HG02588 (cell line): ENCODE data around the gene FLNB.

Experiments used
- ATAC-seq: cut with Tn5 transposase; IDR thresholded peaks from one replicate; pipeline ENCODE4 v1.9.1; 2021; ENCODE audit warnings: mild to moderate bottlenecking, moderate library complexity; ENCODE audit not compliant: unreplicated experiment

The FLNB gene

DNA sequence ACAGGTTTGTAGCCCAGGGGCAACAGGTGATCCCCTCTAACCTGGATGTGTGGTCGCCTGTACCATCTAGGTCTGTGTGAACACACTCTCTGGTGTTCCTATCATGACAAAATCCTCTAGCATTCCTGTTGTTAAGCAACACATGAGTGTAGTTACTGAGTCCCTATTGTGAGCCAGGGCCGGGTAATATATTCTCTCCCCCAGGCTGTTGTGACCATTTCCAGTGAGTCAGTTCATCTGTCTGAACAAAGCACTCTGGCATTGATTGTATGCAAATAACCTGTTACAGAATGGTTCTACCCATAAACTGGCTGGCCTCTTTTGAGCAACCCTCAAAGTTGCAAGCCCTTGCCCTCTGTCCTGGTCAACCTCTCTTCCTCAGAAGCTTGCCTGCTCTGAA, 2.6 kb upstream of the FLNB start:
- ATAC-seq = no peak

DNA sequence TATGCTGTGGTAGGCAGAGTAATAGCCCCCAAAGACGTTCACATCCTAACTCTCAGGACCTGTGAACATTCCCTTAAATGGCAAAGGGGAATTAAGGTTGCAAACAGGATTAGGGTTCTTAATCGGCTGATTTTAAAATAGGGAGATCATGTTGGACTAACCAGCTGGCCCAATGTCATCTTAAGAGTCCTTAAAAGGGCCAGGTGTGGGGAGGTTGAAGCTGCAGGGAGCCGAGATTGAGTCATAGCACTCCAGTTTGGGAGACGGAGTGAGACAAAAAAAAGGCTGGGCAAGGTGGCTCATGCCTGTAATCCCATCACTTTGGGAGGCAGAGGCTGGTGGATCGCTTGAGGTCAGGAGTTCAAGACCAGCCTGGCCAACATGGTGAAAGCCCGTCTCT, 1.6 kb upstream of the FLNB start:
- no peak for ATAC-seq

DNA sequence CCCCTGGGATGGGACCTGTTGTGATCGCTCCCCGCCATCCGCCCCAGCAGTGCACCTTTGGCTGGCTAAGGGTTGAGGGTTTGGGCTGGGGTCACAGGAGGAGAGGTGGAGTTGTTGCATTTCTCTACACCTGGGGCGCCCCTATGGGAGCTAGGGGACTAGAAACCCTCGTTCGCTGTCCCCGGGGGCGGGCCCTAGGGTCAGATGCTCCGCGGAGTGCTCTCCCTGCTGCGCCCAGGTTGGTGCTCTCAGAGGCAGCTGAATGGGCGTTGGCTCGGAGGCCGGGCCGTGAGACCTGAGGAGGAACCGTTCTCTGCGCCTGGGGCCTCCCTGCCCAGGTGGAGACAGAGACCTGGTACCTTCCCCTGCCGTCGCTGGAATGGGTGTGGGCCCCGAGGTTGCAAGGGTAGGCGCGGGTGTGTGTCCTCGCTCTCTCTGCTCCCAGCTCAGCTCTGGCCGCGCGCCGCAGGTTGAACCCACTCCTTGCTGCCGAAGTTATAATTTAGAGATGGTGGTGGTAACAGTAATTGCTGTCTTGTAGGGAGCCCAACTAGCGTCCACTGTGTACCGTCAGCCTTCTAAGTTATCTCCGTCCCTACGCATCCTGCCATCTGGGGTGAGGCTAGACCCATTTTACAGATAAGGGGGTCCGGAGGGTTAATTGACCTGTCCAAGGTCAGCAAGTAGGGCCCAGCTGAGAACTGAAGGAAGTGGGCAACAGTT, 965 bp downstream of the FLNB start:
- ATAC-seq = no peak

DNA sequence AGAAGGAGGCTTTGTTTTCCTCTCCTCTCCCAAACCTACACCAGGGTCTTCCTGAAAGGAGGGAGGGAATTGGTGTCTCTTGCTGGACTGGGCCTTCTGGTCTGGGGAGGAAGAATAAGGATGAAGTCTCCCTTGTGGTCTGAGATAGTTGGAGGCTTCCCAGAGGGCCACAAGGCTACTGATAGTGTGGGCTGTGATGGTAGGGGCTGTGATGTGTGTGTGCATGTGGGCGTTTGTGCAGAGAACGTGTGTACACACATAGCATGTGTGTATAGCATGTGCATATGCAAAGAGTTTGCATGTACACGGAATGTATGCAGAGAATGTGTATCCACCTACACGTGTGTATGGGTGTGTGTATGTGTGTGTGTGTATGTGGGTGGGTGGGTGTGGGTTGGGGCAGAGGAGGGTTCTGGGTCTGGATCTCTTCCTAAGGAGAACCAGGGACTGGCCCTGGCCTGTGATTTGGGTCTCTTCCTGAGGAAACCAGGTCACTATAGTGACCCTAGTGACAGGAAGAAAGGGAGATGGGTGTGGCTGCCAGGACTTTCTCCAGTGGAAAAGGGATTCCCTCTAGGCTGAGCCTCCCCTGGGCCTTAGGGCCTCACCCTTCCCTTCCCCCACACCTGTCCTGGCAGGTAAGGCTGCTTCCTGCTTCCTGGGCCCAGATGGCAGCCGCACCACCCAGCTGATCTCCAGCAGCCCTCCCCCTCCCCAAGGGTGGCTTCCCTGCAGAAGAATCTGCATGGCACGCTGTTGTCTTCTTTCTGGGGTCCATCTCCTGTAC, 1.7 kb downstream of the FLNB start:
- ATAC-seq = no peak

DNA sequence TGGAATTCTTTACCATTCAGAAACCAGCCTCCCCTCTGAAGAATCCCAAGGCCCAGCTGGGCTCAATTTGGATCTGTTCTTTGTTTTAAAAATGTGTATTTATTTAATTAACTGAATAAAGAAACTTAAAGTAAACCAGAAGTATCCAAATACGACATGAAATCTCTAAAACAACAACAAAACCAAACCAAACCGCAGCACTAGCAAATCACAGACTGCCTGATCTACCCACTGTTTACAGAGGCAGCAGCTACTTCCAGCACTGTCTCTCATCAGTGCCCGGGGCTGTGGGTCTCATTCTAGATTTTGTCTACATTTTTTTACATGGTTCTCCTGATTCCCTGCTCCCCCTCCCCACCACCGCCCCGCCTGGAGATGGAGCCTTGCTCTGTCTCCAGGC, 2.3 kb downstream of the FLNB start:
- no peak for ATAC-seq

DNA sequence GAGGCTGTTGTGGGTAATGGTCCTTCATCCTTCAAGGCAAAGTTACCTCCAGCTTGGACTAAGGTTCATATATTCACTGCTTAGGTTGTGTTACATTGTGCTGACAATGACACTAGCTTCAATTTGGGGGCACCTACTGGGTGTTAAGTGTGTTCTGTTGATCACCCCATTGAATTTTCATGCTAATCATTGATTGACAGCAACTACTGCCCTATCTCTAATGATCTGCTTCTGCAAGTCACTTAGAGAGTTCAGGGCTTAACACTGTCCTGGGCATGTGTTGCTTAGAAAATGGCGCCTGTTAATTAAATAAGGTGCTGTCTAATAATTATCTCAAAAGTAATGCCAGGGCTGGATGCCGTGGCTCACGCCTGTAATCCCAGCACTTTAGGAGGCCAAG, 3.4 kb downstream of the FLNB start:
- ATAC-seq = no peak

DNA sequence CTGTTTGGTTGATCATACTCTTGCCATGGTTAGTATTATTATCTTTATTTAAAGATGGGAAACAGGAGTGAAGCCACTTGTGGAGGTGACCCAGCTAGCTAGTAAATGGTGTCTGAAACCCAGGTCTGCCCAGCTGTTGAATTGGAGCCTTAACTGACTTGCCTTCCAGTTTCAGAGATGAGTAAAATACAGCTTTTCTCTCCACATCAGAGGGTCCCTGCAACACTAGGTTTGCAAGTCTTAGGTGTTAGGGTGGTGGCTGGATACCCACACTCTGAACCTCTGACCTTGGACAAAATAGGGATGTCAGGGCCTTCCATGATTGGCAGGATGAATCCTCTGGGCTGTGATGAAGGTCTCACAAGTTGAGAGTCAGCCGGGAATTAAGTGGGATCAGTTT, 4.1 kb downstream of the FLNB start:
- no peak for ATAC-seq

DNA sequence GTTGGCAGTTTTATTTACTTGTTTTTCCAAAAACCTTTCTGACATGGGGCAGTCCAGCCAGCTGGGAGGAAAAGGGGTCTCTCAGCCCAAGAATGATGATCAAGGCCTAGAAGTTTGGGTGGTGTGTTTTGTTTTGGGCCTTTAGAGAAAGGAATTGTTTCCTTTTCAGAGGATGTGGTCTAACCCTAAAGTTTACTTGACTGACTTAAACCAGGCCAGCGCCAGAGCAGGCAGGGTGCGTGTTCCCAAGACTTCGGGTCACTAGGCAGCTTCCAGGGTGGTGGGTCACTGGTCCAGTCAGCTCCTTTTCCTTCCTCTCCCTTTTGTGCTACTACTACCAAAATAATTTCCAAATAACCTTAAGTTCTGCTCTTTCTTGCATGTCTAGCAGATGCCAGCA, 4.9 kb downstream of the FLNB start:
- ATAC-seq = no peak

DNA sequence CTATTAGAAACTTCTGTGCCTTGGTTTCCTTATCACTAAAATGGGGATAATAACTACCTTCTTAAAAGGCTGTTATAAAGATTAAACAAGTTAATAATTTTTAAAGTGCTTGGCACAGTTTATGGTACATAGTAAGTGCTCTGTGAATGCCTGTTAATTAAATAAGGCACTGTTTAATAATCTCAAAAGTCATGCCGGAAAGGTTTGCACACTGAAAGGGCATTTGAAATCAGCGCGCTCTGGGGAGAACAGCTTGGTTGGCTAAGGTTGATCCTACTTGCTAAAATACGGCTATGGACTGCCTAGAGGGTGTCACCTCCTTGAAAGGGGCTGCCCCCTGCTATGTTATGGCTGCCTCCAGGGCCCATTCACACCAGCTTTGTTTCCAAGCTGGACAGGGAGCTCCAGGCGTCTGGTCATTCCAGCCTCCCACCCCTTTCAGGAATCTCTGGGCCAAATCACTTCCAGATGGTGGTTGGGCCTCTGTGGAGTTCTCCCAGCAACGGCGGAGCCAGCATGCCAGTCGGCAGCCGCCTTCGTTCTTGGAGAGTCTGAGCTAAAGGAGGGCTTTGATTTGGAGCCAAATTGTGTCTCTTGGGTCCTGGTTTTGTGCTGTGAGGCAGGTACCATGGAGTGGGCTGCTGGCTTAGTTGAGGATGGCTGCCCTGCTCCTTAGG, 5.9 kb downstream of the FLNB start:
- ATAC-seq = no peak

DNA sequence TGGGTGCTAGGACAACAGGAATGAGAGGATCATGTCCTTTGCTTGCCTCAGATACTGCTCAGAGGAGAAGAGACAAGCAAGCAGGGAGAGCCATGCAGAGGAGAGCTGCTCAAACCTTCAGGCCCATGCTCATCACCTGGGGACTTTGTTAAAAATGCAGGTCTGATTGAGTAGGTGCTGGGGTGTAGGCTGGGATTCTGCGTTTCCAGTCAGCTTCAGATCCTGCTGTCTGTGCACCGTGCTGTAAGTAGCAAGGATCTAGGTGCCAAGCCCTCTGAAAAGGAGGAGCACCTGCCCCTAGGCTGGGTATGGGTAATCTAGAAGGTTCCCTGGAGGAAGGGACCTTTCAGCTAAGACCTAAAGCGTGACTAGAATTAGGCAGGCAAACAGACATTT, 7.3 kb downstream of the FLNB start:
- ATAC-seq = no peak

DNA sequence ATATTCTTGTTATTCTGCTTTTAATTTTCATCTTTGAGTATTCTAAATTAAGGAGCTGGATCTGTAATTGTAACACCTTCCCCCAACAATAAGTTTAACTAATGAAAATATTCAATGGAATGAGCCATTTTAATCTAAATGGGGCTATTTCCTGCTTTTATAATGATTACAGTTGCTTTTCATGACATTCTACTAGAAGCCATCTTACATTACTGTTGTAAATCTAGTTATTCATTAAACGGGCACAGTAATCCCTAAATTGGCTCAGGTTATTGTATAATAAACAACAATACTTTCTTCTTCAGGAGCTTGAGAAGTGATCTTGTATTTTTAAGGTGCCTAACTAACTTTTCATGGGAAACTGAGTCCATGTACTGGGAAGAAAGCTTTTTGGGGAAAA, 8.5 kb downstream of the FLNB start:
- no peak for ATAC-seq

DNA sequence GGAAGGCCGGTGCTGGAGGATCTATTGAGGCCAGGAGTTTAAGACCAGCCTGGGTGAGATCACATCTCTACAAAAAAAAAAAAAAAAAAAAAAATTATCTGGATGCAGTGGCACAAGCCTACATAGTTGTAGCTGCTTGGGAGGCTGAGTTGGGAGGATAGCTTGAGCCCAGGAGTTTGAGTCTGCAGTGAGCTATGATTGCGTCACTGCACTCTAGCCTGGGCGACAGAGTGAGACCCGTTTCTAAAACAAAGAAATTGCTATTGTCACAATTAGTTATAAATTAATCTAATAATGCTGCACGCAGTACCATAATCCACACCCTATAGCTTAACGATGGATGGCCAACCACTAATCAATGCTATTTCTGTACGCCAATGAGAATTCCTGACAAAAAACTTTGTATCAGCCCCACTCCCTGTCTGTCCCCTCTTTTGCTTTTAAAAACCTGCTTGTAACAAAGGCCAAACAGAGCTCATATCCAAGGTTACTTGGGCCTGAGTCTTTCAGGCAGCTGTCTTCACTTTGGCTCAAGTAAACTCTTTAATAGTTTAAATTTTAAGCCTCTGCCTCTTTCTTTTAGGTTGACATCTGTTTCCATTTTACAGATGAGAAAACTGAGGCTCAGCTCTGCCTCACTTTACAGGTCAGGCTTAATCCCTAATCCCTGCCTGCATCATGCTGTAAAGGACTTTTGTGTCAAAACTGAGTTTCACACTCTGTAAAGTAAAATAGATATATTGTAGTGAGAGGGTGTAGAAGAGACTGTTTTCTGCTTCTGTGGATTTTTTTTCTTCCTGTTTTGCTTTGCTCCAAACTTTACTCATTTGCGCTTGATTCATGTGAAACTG, 10.9 kb downstream of the FLNB start:
- no peak for ATAC-seq

DNA sequence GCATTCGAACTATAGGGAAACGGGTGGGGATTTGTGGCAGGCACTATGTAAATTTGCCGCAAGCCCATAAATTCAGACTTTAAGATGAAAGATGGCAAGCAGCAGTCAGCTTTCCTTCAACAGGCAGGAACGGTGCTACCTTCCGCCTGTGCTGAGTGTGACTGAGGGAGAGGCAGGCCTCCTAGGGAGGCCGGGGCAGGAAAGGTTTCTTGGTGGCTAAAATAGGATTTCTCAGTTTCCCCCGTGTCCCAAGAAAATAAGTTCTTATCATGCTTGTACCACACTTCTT, 12.5 kb downstream of the FLNB start:
- no peak for ATAC-seq

DNA sequence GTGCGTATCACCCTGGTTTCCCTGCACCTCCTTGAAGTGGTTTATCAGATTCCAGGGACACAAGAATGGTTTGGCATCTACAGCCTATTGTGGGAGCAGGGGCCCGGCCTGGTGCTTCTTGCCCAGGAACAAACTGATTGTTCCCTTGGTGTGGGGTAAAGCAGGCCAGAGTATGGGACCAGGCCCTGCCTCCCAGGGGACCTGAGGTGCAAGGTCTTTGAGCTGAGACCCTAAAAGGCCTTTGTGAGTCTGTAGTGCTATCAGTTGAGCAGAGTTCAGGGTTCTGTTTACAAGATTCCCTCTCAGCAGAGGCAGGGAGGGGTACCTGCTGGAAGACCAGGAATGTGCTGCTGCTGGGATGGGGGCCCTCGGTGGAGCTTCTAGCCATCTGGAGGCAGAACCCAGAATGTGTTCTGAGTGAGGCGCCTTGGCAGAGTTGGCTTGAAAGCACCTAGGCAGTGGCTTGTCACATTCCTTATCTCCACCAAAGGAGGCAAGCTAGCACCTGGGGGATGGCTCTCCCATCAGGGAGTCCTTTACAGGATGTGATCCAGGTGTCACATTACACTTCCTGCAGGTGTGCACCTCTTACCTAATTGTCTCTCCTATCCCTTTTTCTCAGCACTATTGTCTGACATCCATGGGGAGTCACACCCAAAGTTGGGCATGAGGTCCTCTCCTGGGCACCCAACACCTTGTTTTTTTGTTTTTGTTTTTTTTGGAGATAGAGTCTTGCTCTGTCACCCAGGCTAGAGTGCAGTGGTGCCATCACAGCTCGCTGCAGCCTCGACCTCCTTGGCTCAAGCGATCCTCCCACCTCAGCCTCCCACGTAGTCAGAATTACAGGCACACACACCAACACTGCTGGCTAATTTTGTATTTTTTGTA, 13.1 kb downstream of the FLNB start:
- ATAC-seq = no peak

DNA sequence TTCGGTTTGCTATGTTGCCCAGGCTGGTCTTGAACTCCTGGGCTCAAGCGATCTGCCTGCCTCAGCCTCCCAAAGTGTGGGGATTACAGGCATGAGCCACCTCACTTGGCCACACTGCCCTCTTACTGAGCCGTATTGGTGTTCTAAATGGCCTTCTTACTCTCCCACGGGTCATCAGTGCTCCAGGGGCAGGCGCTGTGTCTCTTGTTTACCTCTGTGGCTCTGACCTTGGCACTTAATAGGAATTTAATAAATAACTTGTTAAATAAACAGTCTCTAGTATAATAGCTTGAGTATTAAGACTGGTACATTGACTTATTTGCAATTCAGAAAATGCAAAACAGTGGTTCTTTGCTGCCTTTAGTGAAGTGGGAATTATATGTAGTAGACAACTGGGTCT, 13.7 kb downstream of the FLNB start:
- ATAC-seq = no peak

DNA sequence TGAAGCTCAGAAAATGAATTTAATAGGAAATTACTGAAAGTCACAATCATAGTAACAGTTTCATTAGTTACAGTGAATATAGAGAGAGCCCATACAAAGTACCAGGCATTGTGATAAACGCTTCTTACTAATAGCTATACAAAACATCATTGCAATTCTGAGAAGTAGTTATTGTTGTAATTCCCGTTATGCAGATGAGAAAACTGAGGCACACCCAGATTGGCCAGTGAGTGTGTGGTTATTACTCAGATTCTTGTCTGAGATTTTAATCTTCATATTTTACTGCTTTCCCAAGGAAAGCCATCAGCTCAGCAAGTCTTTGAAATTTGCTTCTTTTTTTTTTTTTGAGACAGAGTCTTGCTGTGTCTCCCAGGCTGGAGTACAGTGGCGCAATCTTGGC, 14.3 kb downstream of the FLNB start:
- no peak for ATAC-seq

DNA sequence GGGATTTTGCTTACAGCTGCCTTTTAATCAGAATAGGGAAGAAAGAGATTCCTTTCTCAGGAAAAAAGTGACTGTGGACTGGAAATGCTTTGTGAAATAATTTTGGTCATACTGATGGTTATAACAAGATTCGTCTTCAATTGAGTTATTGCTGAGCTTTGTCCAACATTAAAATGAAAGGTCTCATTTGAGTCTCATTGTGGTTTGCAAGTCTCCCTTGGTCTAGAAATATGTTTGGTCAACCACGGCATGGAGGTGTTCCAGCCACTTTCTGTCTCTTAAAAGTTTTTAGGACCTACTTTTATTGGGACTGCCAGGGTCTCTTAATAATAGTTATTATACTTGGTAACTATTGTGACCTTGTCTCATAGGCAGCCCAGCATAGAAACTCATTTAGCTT, 15.3 kb downstream of the FLNB start:
- no peak for ATAC-seq

DNA sequence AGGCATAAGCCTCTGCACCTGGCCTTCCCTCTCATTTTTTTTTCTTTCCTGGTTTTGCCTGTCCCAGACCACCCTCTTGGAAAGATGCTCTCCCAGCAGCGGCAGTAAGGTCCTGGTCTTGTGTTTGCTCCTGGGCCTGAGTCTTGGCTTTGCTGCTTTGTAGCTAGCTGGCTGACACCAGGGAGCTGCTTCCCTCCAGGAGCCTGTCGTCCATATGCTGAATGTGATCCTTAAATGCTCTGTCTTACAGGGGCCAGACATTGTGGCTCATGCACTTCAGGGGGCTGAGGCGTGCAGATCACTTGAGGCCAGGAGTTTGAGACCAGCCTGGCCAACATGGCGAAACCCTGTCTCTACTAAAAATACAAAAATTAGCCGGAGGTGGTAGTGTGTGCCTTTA, 17.2 kb downstream of the FLNB start:
- ATAC-seq = no peak

DNA sequence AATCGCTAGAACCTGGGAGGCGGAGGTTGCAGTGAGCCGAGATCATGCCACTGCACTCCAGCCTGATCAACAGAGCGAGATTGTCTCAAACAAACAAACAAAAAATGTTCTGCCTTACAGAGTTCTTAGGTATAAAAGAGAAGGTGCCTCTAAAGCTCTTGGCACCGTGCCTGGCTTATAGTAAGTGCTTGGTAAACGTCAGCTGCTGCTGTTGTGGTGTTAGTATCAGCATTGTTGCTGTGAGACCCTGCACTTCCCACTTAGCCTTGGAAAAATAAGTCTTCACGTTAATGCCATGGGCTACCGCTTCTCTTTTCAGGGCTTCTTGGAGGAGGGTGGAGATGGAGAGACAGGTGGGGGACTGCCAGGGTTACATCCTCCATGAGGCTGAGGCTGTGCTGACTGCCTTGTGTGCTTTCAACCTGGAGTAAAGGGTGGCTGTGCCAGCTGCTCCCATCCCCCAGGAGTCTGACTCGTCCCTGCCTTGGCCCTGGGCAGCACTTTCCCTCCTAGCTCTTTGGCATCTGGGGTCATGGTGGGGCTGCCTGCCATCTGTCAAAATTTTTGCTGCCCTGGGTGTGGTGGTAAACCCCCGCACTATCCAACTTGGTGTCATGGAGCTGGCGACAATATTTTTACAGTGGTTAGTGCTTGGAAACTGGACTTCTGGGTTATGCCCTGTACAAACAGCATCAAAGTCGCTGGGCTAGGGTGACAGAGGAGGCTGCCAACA, 17.8 kb downstream of the FLNB start:
- ATAC-seq = no peak

DNA sequence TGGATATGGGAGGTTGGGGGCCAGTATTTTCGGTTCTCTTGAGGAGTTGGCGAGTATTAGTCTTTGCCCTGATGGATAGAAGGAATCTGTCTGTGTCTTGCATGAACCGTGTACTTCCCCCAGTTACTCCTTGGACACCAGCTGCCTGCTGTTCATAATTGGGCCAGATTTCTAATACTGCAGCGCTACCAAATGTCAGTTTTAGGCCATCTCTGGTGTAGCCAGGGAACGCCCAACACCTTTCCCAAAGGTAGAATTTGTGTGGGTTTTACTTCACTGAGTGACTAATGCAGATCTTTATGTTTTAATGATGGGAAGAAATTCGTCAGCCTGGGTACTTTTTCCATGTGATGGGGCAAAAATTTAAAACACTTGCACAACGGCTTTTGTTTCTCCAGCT, 18.4 kb downstream of the FLNB start:
- no peak for ATAC-seq
